PC-9 (cell line): ENCODE measurements around the gene GPR17. TPM values are rescaled to one million over a fixed set of nuclear protein-coding genes. Genes with fewer than 3 reads are reported as not detected.

Source experiments
- BruUV-seq: library from RNA; stranded (reverse); fragments of 400-500 nt; replicated peaks from 2 replicates; lab custom pipeline; 2021; lab: Mats Ljungman, UMichigan
- CTCF ChIA-PET: fragments of 300-600 bp; sonication (Branson Sonifier 250); formaldehyde crosslinking; loops from one replicate; lab custom pipeline; 2022; ENCODE audit warnings: antibody characterized with exemption; lab: Charles Lee
- POLR2A ChIA-PET: fragments of 300-600 bp; sonication (Branson Sonifier 250); formaldehyde crosslinking; loops from one replicate; lab custom pipeline; 2022; ENCODE audit warnings: antibody characterized with exemption; ENCODE audit not compliant: unreplicated experiment; lab: Charles Lee
- DNase-seq, 2 experiments: peaks; one replicate each; pipeline versions ENCODE4 v3.0.0 to v3.0.0-alpha.2; 2015 to 2022; ENCODE audit warnings: mixed read lengths in 1 of 2
- H2AFZ ChIP-seq: fragments of 200-600 bp; sonication (generic); 2 replicates; pipeline ENCODE4 v1.8.1; 2017; ENCODE audit warnings: antibody characterized with exemption
- H3F3A ChIP-seq: fragments of 200-600 bp; sonication (generic); 2 replicates; pipeline ENCODE4 v1.8.1; 2017; ENCODE audit warnings: antibody characterized with exemption, mild to moderate bottlenecking, low read depth; ENCODE audit not compliant: insufficient read depth
- H3K27ac ChIP-seq: fragments of 200-600 bp; sonication (generic); 2 replicates; pipeline ENCODE4 v1.6.1; 2016; ENCODE audit warnings: mixed run types
- H3K27me3 ChIP-seq: fragments of 200-600 bp; sonication (generic); 2 replicates; pipeline ENCODE4 v1.6.1; 2016; ENCODE audit warnings: low read depth, mixed run types; ENCODE audit not compliant: insufficient read depth
- H3K36me3 ChIP-seq: fragments of 200-600 bp; sonication (generic); 2 replicates; pipeline ENCODE4 v1.6.1; 2016; ENCODE audit warnings: low read depth, mixed run types
- H3K4me1 ChIP-seq: fragments of 200-600 bp; sonication (generic); replicated peaks from 2 replicates; pipeline ENCODE4 v1.6.1; 2016; ENCODE audit warnings: mixed run types; ENCODE audit not compliant: insufficient read depth
- H3K4me2 ChIP-seq: fragments of 200-600 bp; sonication (generic); 2 replicates; pipeline ENCODE4 v1.6.1; 2017; ENCODE audit warnings: mixed run types
- H3K4me3 ChIP-seq: fragments of 200-600 bp; sonication (generic); 2 replicates; pipeline ENCODE4 v1.6.1; 2016; ENCODE audit warnings: mixed run types
- H3K79me2 ChIP-seq: fragments of 200-600 bp; sonication (generic); 2 replicates; pipeline ENCODE4 v1.6.1; 2017; ENCODE audit warnings: low read depth, mixed run types
- H3K9me2 ChIP-seq: fragments of 200-600 bp; sonication (generic); 2 replicates; pipeline ENCODE4 v1.8.1; 2017; ENCODE audit warnings: mild to moderate bottlenecking; ENCODE audit not compliant: insufficient read depth
- H3K9me3 ChIP-seq: fragments of 200-600 bp; sonication (generic); 2 replicates; pipeline ENCODE4 v1.8.1; 2016; ENCODE audit warnings: low read depth; ENCODE audit not compliant: insufficient read depth
- H4K20me1 ChIP-seq: fragments of 200-600 bp; sonication (generic); 2 replicates; pipeline ENCODE4 v1.8.1; 2017; ENCODE audit not compliant: insufficient read depth
- EZH2 ChIP-seq: fragments of 200-600 bp; sonication (generic); IDR thresholded peaks from 2 replicates; pipeline ENCODE4 v1.8.0; 2017; ENCODE audit warnings: antibody characterized with exemption, low read depth
- intact Hi-C: fragments of 100-400 bp; cut with micrococcal nuclease; formaldehyde crosslinking; loops from one replicate; pipeline ENCODE4 v1.10.0; 2022; ENCODE audit not compliant: unreplicated experiment
- total RNA-seq: library from RNA; stranded (reverse); gene quantifications from 2 replicates; pipeline ENCODE4 v1.2.3, GENCODE V29; 2021
- TF ChIP-seq, protein P1 (sequence below): fragments of 200-600 bp; sonication (generic); conservative IDR thresholded peaks from 2 replicates; pipeline ENCODE4 v1.6.1; 2017; ENCODE audit warnings: mixed run types, antibody characterized with exemption, mild to moderate bottlenecking, moderate library complexity

Gene GPR17
- total RNA-seq, 1 experiment from 2014 or later: not detected

DNA sequence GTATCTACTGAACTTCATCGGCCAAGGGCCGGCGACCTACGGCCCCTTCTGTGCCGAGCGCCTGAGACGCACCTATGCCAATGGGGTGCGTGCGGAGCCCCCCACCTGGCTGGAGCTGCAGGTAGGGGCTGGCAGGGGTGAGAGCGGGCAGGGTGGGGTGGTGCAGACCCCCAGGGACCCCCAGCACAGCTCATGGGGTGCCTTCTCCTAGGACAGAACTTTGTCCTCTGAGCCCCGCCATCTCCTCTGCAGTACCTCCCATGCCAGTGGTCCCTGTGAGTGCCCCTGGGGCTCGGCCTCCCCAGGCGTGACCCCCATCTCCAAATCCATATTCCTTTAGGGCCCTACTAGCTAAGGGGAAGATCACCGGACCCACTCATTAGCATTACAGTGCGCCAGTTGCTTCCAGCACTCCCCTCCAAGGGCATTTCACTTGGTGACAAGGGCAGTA is 23.9 kb upstream of the GPR17 start:
- BruUV-seq: no TSS peak
- no peak overlapping the region for H3K27ac ChIP-seq
- H3K9me2 ChIP-seq: no peaks in the 10 kb centered on the region
- no peaks in the 10 kb centered on the region for H3K79me2 ChIP-seq
- intact Hi-C loops: no loop called here
- no peaks in the 10 kb centered on the region for H3K9me3 ChIP-seq
- H3F3A ChIP-seq: no peaks in the 10 kb centered on the region
- POLR2A ChIA-PET: no interaction called here
- no peaks in the 10 kb centered on the region for H4K20me1 ChIP-seq
- no peak overlapping the region for H2AFZ ChIP-seq
- no peak for TF ChIP-seq EZH2
- TF ChIP-seq, protein P1, sequence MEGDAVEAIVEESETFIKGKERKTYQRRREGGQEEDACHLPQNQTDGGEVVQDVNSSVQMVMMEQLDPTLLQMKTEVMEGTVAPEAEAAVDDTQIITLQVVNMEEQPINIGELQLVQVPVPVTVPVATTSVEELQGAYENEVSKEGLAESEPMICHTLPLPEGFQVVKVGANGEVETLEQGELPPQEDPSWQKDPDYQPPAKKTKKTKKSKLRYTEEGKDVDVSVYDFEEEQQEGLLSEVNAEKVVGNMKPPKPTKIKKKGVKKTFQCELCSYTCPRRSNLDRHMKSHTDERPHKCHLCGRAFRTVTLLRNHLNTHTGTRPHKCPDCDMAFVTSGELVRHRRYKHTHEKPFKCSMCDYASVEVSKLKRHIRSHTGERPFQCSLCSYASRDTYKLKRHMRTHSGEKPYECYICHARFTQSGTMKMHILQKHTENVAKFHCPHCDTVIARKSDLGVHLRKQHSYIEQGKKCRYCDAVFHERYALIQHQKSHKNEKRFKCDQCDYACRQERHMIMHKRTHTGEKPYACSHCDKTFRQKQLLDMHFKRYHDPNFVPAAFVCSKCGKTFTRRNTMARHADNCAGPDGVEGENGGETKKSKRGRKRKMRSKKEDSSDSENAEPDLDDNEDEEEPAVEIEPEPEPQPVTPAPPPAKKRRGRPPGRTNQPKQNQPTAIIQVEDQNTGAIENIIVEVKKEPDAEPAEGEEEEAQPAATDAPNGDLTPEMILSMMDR: no peak
- DNase-seq: no peak
- no peak overlapping the region for H3K4me3 ChIP-seq
- H3K36me3 ChIP-seq: no peaks in the 10 kb centered on the region
- H3K4me1 ChIP-seq: no peaks in the 10 kb centered on the region
- no peak overlapping the region for H3K4me2 ChIP-seq
- H3K27me3 ChIP-seq: peaks cover 19% of the 10 kb centered on the region; the same call in 1 of the 2 replicates
- CTCF ChIA-PET: no interaction called here

DNA sequence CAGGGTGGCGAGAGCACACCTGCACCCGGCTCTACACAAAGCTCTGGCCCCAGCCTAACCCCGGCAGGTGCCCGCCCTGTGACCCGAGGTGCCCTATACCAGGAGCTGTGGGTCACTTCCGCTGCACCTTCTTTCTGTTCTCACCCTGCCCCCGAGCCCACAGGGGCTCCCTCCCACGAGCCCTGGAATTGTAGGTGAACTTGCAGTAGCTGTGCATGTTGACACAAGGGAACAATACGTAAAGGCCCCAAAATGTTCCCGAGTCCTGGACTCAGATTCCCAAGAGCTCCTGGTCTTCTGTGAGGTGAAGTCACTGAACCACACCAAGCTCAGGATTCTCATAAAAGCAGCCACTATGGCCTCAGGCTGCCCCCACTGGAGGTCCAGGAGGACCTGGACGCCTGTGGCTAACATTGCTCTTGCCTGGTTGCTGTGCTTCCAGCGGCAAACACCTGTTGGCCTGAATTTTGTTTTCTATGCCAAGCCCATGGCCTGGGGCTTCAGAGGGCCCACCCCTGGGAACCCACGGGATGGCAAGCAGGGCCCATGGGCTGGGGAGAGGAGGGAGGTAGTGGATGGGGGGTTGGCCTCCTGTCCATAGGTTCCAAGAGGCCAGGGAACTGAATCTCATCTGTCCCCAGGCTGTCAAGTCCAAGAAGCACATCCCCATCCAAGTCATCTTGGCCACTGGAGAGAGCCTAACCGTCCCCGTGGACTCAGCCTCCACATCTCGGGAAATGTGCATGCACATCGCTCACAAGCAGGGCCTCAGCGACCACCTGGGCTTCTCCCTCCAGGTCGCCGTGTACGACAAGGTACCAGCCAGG is 23.2 kb upstream of the GPR17 start:
- no peaks in the 10 kb centered on the region for H3F3A ChIP-seq
- TF ChIP-seq EZH2: no peak
- TF ChIP-seq, protein P1: no peak
- H3K4me2 ChIP-seq: no peak overlapping the region
- CTCF ChIA-PET: no interaction called here
- POLR2A ChIA-PET: no interaction called here
- no peaks in the 10 kb centered on the region for H3K36me3 ChIP-seq
- no peak overlapping the region for H3K27ac ChIP-seq
- H3K9me2 ChIP-seq: no peaks in the 10 kb centered on the region
- no peak overlapping the region for H2AFZ ChIP-seq
- no peaks in the 10 kb centered on the region for H3K4me1 ChIP-seq
- H4K20me1 ChIP-seq: no peaks in the 10 kb centered on the region
- intact Hi-C loops: no loop called here
- BruUV-seq: no TSS peak
- H3K27me3 ChIP-seq: peaks cover 21% of the 10 kb centered on the region; the same call in 1 of the 2 replicates
- H3K9me3 ChIP-seq: no peaks in the 10 kb centered on the region
- no peak for DNase-seq
- no peaks in the 10 kb centered on the region for H3K79me2 ChIP-seq
- no peak overlapping the region for H3K4me3 ChIP-seq

DNA sequence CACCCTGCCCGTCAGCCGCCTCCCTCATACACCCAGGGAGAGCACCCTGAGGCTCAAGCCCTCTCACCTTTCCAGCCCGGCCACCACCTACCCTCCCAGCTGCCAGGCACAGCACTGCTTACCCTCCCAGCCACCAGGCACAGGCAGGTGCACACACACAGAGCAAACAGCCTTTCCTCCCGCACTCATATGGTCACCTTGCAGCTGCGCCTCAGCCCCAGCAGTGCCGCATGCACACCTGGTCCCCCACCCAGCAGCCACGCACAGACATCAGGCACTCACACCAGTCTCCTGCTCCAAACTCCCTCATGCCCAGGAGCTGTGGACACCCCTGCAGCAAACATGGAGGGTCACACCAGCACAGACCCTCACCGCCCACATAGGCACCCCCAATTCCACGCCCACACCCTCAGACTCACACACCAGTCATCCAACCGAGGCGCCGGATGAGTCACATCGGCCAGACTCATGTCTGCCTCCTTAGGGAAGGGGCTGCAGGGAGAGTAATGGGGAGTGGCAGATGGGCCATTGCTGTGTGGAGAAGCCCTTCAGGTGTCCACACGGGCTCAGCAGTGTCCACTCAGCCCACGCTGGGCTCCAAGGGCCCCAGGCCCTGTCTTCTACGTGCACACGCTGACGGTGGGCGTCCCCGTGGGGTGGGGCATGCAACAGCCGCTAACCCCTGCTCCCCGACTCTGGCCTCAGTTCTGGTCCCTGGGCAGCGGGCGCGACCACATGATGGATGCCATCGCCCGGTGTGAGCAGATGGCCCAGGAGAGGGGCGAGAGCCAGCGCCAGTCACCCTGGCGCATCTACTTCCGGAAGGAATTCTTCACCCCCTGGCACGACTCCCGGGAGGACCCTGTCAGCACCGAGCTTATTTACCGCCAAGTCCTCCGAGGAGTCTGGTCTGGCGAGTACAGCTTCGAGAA is 22.3 kb upstream of the GPR17 start:
- no peak overlapping the region for H2AFZ ChIP-seq

More for the DNA sequence above, 22.3 kb upstream of the GPR17 start:
- Histone ChIP-seq H3F3A (no peaks in the 10 kb centered on the region), H4K20me1 (no peaks in the 10 kb centered on the region), H3K9me2 (no peaks in the 10 kb centered on the region), H3K27ac (no peak overlapping the region), H3K4me1 (no peaks in the 10 kb centered on the region), H3K27me3 (peaks cover 17% of the 10 kb centered on the region; the same call in 1 of the 2 replicates), H3K36me3 (no peaks in the 10 kb centered on the region), H3K9me3 (no peaks in the 10 kb centered on the region), H3K4me2 (no peak overlapping the region), H3K79me2 (no peaks in the 10 kb centered on the region), H3K4me3 (no peak overlapping the region)
- intact Hi-C loops: no loop called here
- no TSS peak for BruUV-seq
- ChIA-PET CTCF (no interaction called here), POLR2A (no interaction called here)
- TF ChIP-seq EZH2: no peak
- TF ChIP-seq, protein P1: no peak
- no peak for DNase-seq
